HEK293 (cell line): ENCODE data around the gene HSPB6.

ENCODE experiments used
- CTCF ChIA-PET: fragments of 350-600 bp; formaldehyde crosslinking; extraction: SDS; loops from one replicate; lab custom pipeline; 2021; ENCODE audit warnings: antibody characterized with exemption; lab: Yijun Ruan, JAX
- POLR2A ChIA-PET: fragments of 300-600 bp; formaldehyde crosslinking; extraction: SDS; loops from one replicate; lab custom pipeline; 2020; ENCODE audit warnings: antibody characterized with exemption, inconsistent platforms; lab: Yijun Ruan, JAX
- H3K27ac ChIP-seq: fragments of 200-500 bp; sonication (Bioruptor generic); 2 replicates; pipeline ENCODE4 v1.5.1; 2014; ENCODE audit warnings: low read depth, low read length, control low read depth, inconsistent platforms; ENCODE audit errors: extremely low read depth
- H3K36me3 ChIP-seq, 2 experiments: fragments of 200-500 bp in 1 of 2; sonication (Bioruptor generic) in 1 of 2; 1 replicate in 1 of 2; 2 replicates in 1 of 2; pipeline ENCODE4 v1.5.1; 2014 to 2017; ENCODE audit warnings: inconsistent platforms in 2 of 2, low read length in 2 of 2; ENCODE audit not compliant: control insufficient read depth in 2 of 2, insufficient read depth in 1 of 2
- H3K4me1 ChIP-seq: fragments of 200-500 bp; sonication (Bioruptor generic); 2 replicates; pipeline ENCODE4 v1.5.1; 2014; ENCODE audit warnings: mild to moderate bottlenecking, low read length, inconsistent platforms; ENCODE audit not compliant: control insufficient read depth, insufficient read depth
- H3K4me3 ChIP-seq: 2 replicates; pipeline ENCODE4 v1.5.1; 2011; ENCODE audit warnings: low read depth, mild to moderate bottlenecking, control low read depth, low read length, moderate library complexity
- H3K9me3 ChIP-seq: fragments of 200-500 bp; sonication (Bioruptor generic); 2 replicates; pipeline ENCODE4 v1.5.1; 2014; ENCODE audit warnings: low read depth, low read length, inconsistent platforms; ENCODE audit not compliant: control insufficient read depth, insufficient read depth
- ATF2 ChIP-seq: fragments of 450-650 bp; formaldehyde crosslinking; IDR thresholded peaks from 2 replicates; pipeline ENCODE4 v1.5.1; 2016; ENCODE audit warnings: missing biosample characterization, missing genetic modification characterization, low read depth
- GLIS1 ChIP-seq: fragments of 450-650 bp; formaldehyde crosslinking; IDR thresholded peaks from 2 replicates; pipeline ENCODE4 v1.5.1; 2016; ENCODE audit warnings: missing biosample characterization, missing genetic modification characterization
- GLIS2 ChIP-seq: fragments of 450-650 bp; formaldehyde crosslinking; IDR thresholded peaks from 2 replicates; pipeline ENCODE4 v1.5.1; 2016; ENCODE audit warnings: missing biosample characterization, missing genetic modification characterization
- INSM2 ChIP-seq: fragments of 450-650 bp; formaldehyde crosslinking; IDR thresholded peaks from 2 replicates; pipeline ENCODE4 v1.5.1; 2016; ENCODE audit warnings: missing biosample characterization, missing genetic modification characterization
- KLF10 ChIP-seq: fragments of 450-650 bp; IDR thresholded peaks from 2 replicates; pipeline ENCODE4 v1.5.1; 2018; ENCODE audit warnings: missing biosample characterization, mild to moderate bottlenecking, missing genetic modification characterization
- OSR2 ChIP-seq: fragments of 450-650 bp; formaldehyde crosslinking; IDR thresholded peaks from 2 replicates; pipeline ENCODE4 v1.5.1; 2016; ENCODE audit warnings: missing biosample characterization, missing genetic modification characterization
- SP7 ChIP-seq: fragments of 450-650 bp; formaldehyde crosslinking; IDR thresholded peaks from 2 replicates; pipeline ENCODE4 v1.5.1; 2016; ENCODE audit warnings: missing biosample characterization, missing genetic modification characterization
- TCF7L2 ChIP-seq: IDR thresholded peaks from 2 replicates; pipeline ENCODE4 v1.6.1; 2011; ENCODE audit warnings: low read depth, mild to moderate bottlenecking, inconsistent platforms, low read length, moderate library complexity, borderline replicate concordance
- ZBTB11 ChIP-seq: fragments of 450-650 bp; formaldehyde crosslinking; conservative IDR thresholded peaks from 2 replicates; pipeline ENCODE4 v1.5.1; 2016; ENCODE audit warnings: low read depth, missing biosample characterization, missing genetic modification characterization
- ZBTB21 ChIP-seq: fragments of 450-650 bp; formaldehyde crosslinking; IDR thresholded peaks from 2 replicates; pipeline ENCODE4 v1.5.1; 2017; ENCODE audit warnings: missing biosample characterization, missing genetic modification characterization
- ZEB2 ChIP-seq: fragments of 450-650 bp; formaldehyde crosslinking; IDR thresholded peaks from 2 replicates; pipeline ENCODE4 v1.5.1; 2016; ENCODE audit warnings: missing biosample characterization, missing genetic modification characterization
- ZFHX2 ChIP-seq: fragments of 450-650 bp; formaldehyde crosslinking; conservative IDR thresholded peaks from 2 replicates; pipeline ENCODE4 v1.5.1; 2016; ENCODE audit warnings: missing biosample characterization, missing genetic modification characterization
- ZNF112 ChIP-seq: fragments of 450-650 bp; formaldehyde crosslinking; IDR thresholded peaks from 2 replicates; pipeline ENCODE4 v1.5.0; 2017; ENCODE audit warnings: missing biosample characterization, missing genetic modification characterization
- ZNF114 ChIP-seq: fragments of 450-650 bp; formaldehyde crosslinking; IDR thresholded peaks from 2 replicates; pipeline ENCODE4 v1.5.0; 2017; ENCODE audit warnings: missing biosample characterization, missing genetic modification characterization
- ZNF146 ChIP-seq: fragments of 450-650 bp; formaldehyde crosslinking; IDR thresholded peaks from 2 replicates; pipeline ENCODE4 v1.5.1; 2016; ENCODE audit warnings: missing biosample characterization, missing genetic modification characterization
- ZNF16 ChIP-seq: fragments of 450-650 bp; formaldehyde crosslinking; IDR thresholded peaks from 2 replicates; pipeline ENCODE4 v1.5.1; 2016; ENCODE audit warnings: low read depth, missing biosample characterization, missing genetic modification characterization
- ZNF2 ChIP-seq: fragments of 450-650 bp; formaldehyde crosslinking; IDR thresholded peaks from 2 replicates; pipeline ENCODE4 v1.5.1; 2016; ENCODE audit warnings: missing biosample characterization, missing genetic modification characterization
- ZNF341 ChIP-seq: fragments of 450-650 bp; formaldehyde crosslinking; IDR thresholded peaks from 2 replicates; pipeline ENCODE4; 2016; ENCODE audit warnings: low read depth, missing biosample characterization, missing genetic modification characterization
- ZNF391 ChIP-seq: fragments of 450-650 bp; formaldehyde crosslinking; IDR thresholded peaks from 2 replicates; pipeline ENCODE4 v1.5.1; 2016; ENCODE audit warnings: low read depth, missing biosample characterization, missing genetic modification characterization, borderline replicate concordance
- ZNF398 ChIP-seq: fragments of 450-650 bp; formaldehyde crosslinking; IDR thresholded peaks from 2 replicates; pipeline ENCODE4 v1.5.1; 2017; ENCODE audit warnings: missing biosample characterization, missing genetic modification characterization
- ZNF404 ChIP-seq: fragments of 450-650 bp; formaldehyde crosslinking; IDR thresholded peaks from 2 replicates; pipeline ENCODE4 v1.5.1; 2017; ENCODE audit warnings: missing biosample characterization, missing genetic modification characterization
- ZNF433 ChIP-seq: fragments of 450-650 bp; formaldehyde crosslinking; IDR thresholded peaks from 2 replicates; pipeline ENCODE4 v1.5.1; 2016; ENCODE audit warnings: missing biosample characterization, missing genetic modification characterization, low read depth
- ZNF501 ChIP-seq: fragments of 450-650 bp; formaldehyde crosslinking; IDR thresholded peaks from 2 replicates; pipeline ENCODE4 v1.5.1; 2016; ENCODE audit warnings: missing biosample characterization, missing genetic modification characterization
- ZNF558 ChIP-seq: fragments of 450-650 bp; formaldehyde crosslinking; IDR thresholded peaks from 2 replicates; pipeline ENCODE4 v1.5.1; 2016; ENCODE audit warnings: missing biosample characterization, missing genetic modification characterization
- ZNF571 ChIP-seq: fragments of 450-650 bp; formaldehyde crosslinking; IDR thresholded peaks from 2 replicates; pipeline ENCODE4 v1.5.0; 2017; ENCODE audit warnings: missing biosample characterization, missing genetic modification characterization
- ZNF600 ChIP-seq: fragments of 450-650 bp; formaldehyde crosslinking; IDR thresholded peaks from 2 replicates; pipeline ENCODE4 v1.5.1; 2016; ENCODE audit warnings: missing biosample characterization, missing genetic modification characterization
- ZNF76 ChIP-seq: fragments of 450-650 bp; formaldehyde crosslinking; IDR thresholded peaks from 2 replicates; pipeline ENCODE4; 2016; ENCODE audit warnings: low read depth, missing biosample characterization, missing genetic modification characterization, borderline replicate concordance
- ZXDB ChIP-seq: fragments of 450-650 bp; formaldehyde crosslinking; IDR thresholded peaks from 2 replicates; pipeline ENCODE4 v1.5.1; 2016; ENCODE audit warnings: missing biosample characterization, missing genetic modification characterization

The HSPB6 gene

GRCh38 chr19:35718345-35719041, 38.3 kb downstream of the HSPB6 start (continued):
- TF ChIP-seq ZNF391 (tag by site-specific recombination) = 0 out of 2 replicates have a peak, but pooled peaks have one; percentile 43
- TF ChIP-seq INSM2 (tag by site-specific recombination) = no peak
- no peak for TF ChIP-seq TCF7L2
- no peak for TF ChIP-seq SP7 (tag by site-specific recombination)
- TF ChIP-seq ZXDB (tag by site-specific recombination) = peak; percentile 79
- TF ChIP-seq ZNF398 (tag by site-specific recombination) = no peak
- TF ChIP-seq ZNF76 (tag by site-specific recombination) = peak; percentile 52; the same call in 1 of the 2 replicates
- peak; percentile 37; the same call in 1 of the 2 replicates for TF ChIP-seq ZNF600 (tag by site-specific recombination)
- 0 out of 2 replicates have a peak, but pooled peaks have one; percentile 35 for TF ChIP-seq ZBTB11 (tag by site-specific recombination)
- 0 out of 2 replicates have a peak, but pooled peaks have one; percentile 25 for TF ChIP-seq ZNF146 (tag by site-specific recombination)
- TF ChIP-seq ZNF501 = peak; percentile 53; the same call in 1 of the 2 replicates
- peak; percentile 97 for TF ChIP-seq ZFHX2 (tag by site-specific recombination)
- TF ChIP-seq ZNF2 = peak; percentile 34; the same call in 1 of the 2 replicates
- TF ChIP-seq ZNF341 (tag by site-specific recombination) = peak; percentile 36; the same call in 1 of the 2 replicates

GRCh38 chr19:35717665-35718344, 39.0 kb downstream of the HSPB6 start, which contains the start of gene KMT2B:
Gene KMT2B, plus strand, starts transcription at chr19:35718003. Its CDS starts 16 bp downstream, at chr19:35718019.
- peaks cover 33 to 35% of the 10 kb centered on the region in 2 experiments for H3K36me3 ChIP-seq
- CTCF ChIA-PET = interaction anchor here (0.9 kb wide), 2 partner anchors 19 to 24 kb away, joined by 6 to 9 read pairs; partner anchors contain the start of gene IGFLR1
- POLR2A ChIA-PET = interaction anchor here (0.9 to 2.3 kb wide), 7 partner anchors 10 to 105 kb away, joined by 3 to 24 read pairs (median 11); partner anchors contain the start of genes COX6B1, HAUS5, LIN37 and PSENEN
- no peaks in the 10 kb centered on the region for H3K9me3 ChIP-seq
- peak within 1 kb of the TSS; percentile 93 for H3K27ac ChIP-seq
- peaks cover 23% of the 10 kb centered on the region for H3K4me1 ChIP-seq
- peak within 1 kb of the TSS; percentile 65 for H3K4me3 ChIP-seq
- TF ChIP-seq ATF2 (no peak), KLF10 (tag by site-specific recombination) (peak; percentile 90), ZBTB21 (tag by site-specific recombination) (no peak), ZEB2 (tag by site-specific recombination) (peak; percentile 9; the same call in 1 of the 2 replicates), ZNF112 (tag by site-specific recombination) (no peak), ZNF114 (tag by site-specific recombination) (no peak), OSR2 (tag by site-specific recombination) (no peak), ZNF16 (tag by site-specific recombination) (no peak), ZNF404 (tag by site-specific recombination) (no peak), GLIS1 (tag by site-specific recombination) (peak; percentile 99), ZNF433 (no peak), ZNF558 (no peak), GLIS2 (tag by site-specific recombination) (peak; percentile 94), ZNF571 (no peak)
